Mesothelial cell of epicardium (in vitro differentiated cells): ENCODE results near the gene ALDOA. TPM values are rescaled to one million over a fixed set of nuclear protein-coding genes. Genes with fewer than 3 reads are reported as not detected.
"Not testable (repeated sequence)": the region's sequence is repeated elsewhere in the genome, so short reads cannot be mapped to it uniquely, and the experiment has no call there.

Experiments used
- DNase-seq, 2 experiments: peaks; one replicate each; pipeline ENCODE4 v3.0.0; 2021; ENCODE audit warnings: low spot score in 2 of 2; ENCODE audit not compliant: unreplicated experiment in 2 of 2
- H3K27ac Mint-ChIP-seq: 2 replicates; pipeline ENCODE4 v1.8.0; 2021; ENCODE audit warnings: mixed read lengths
- H3K27me3 Mint-ChIP-seq: 2 replicates; pipeline ENCODE4 v1.8.0; 2021; ENCODE audit warnings: low read depth, mixed read lengths
- H3K36me3 Mint-ChIP-seq: 2 replicates; pipeline ENCODE4 v1.8.0; 2021; ENCODE audit warnings: mixed read lengths
- H3K4me1 Mint-ChIP-seq: 2 replicates; pipeline ENCODE4 v1.8.0; 2021; ENCODE audit warnings: mixed read lengths
- H3K4me3 Mint-ChIP-seq: 2 replicates; pipeline ENCODE4 v1.8.0; 2021; ENCODE audit warnings: mild to moderate bottlenecking, moderate library complexity, mixed read lengths
- H3K9me3 Mint-ChIP-seq: 2 replicates; pipeline ENCODE4 v1.8.0; 2021; ENCODE audit warnings: mixed read lengths
- CTCF ChIP-seq: fragments of 200-600 bp; sonication (generic); IDR thresholded peaks from one replicate; pipeline ENCODE4 v1.5.0; 2021; ENCODE audit warnings: antibody characterized with exemption; ENCODE audit not compliant: unreplicated experiment
- total RNA-seq: library from RNA; stranded (reverse); gene quantifications from 3 replicates; pipeline ENCODE4 v1.2.1, GENCODE V29; 2021

The ALDOA gene
- total RNA-seq, 1 donor from 2014 or later: 618 TPM

DNA sequence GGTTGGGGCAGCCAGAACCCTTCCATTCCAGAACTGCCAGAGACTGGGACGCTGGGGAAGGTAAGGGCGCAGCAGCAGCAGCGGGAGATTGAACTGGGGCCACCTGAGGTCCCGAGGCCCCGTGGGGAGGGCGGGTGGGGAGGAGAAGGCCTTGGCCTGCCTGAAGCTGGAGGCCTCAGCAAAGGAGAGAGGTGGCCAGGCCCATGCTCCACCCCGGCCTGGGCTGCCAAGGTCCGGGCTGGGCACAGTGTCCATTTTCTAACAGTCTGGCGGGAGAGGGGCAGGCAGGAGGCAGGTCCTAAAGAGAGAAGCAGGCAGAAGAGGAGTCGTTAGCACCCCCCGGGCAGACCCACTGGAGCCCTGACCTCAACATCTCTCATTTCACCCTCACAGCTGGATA is 48.9 kb downstream of the ALDOA start:
- no peak overlapping the region for H3K4me3 Mint-ChIP-seq
- no peaks in the 10 kb centered on the region for H3K27me3 Mint-ChIP-seq
- H3K36me3 Mint-ChIP-seq: peaks cover 31% of the 10 kb centered on the region
- no peak for TF ChIP-seq CTCF
- H3K27ac Mint-ChIP-seq: no peak overlapping the region
- no peak for DNase-seq
- no peaks in the 10 kb centered on the region for H3K9me3 Mint-ChIP-seq
- H3K4me1 Mint-ChIP-seq: peaks cover 6% of the 10 kb centered on the region

GRCh38 chr16:30114833-30115232 is 49.3 kb downstream of the ALDOA start:
- not testable (repeated sequence) for H3K27me3 Mint-ChIP-seq, H3K4me3 Mint-ChIP-seq, H3K27ac Mint-ChIP-seq, H3K4me1 Mint-ChIP-seq, DNase-seq, H3K9me3 Mint-ChIP-seq
- peaks cover 32% of the 10 kb centered on the region for H3K36me3 Mint-ChIP-seq

- TF ChIP-seq CTCF: no peak
- H3K27ac Mint-ChIP-seq: no peak overlapping the region
- H3K4me3 Mint-ChIP-seq: no peak overlapping the region
- peaks cover 8% of the 10 kb centered on the region for H3K4me1 Mint-ChIP-seq
- no peaks in the 10 kb centered on the region for H3K9me3 Mint-ChIP-seq
- DNase-seq: no peak
- H3K27me3 Mint-ChIP-seq: no peaks in the 10 kb centered on the region
- peaks cover 32% of the 10 kb centered on the region for H3K36me3 Mint-ChIP-seq
These were observed 49.7 kb downstream of the ALDOA start for GRCh38 chr16:30115238-30115637.

GRCh38 chr16:30116291-30117207 is 51.0 kb downstream of the ALDOA start:
- no peak for TF ChIP-seq CTCF
- H3K9me3 Mint-ChIP-seq: no peaks in the 10 kb centered on the region
- no peak overlapping the region for H3K4me3 Mint-ChIP-seq
- peaks cover 8% of the 10 kb centered on the region for H3K4me1 Mint-ChIP-seq
- peaks cover 23% of the 10 kb centered on the region for H3K36me3 Mint-ChIP-seq
- no peak overlapping the region for H3K27ac Mint-ChIP-seq
- no peak for DNase-seq
- no peaks in the 10 kb centered on the region for H3K27me3 Mint-ChIP-seq

DNA sequence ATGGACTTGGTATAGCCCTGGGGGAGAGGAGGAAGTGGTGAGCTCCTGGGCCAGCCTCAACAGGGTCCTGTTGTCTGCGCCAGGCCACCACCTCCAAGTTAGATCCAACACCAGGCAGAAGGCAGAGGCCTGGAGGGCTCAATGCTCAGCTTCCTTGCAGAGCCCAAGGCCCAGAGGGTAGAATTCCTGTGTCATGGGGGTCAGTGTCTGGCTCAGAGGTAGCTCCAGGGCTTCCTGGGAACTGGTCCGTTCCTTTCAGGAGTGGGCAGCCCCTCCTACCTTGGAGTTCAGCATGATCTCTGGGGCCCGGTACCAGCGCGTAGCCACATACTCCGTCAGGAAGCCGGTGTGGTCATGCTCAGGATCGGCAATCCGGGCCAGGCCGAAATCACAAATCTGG is 52.2 kb downstream of the ALDOA start:
- Mint-ChIP-seq H3K9me3 (no peaks in the 10 kb centered on the region), H3K4me3 (no peak overlapping the region), H3K27me3 (no peaks in the 10 kb centered on the region), H3K27ac (no peak overlapping the region), H3K4me1 (peaks cover 16% of the 10 kb centered on the region), H3K36me3 (peaks cover 18% of the 10 kb centered on the region)
- no peak for TF ChIP-seq CTCF
- DNase-seq: no peak

GRCh38 chr16:30119428-30119827 is 53.9 kb downstream of the ALDOA start:
- Mint-ChIP-seq H3K9me3 (no peaks in the 10 kb centered on the region), H3K4me1 (peaks cover 21% of the 10 kb centered on the region), H3K27me3 (no peaks in the 10 kb centered on the region), H3K4me3 (no peak overlapping the region), H3K36me3 (peaks cover 12% of the 10 kb centered on the region), H3K27ac (peak overlapping the region; percentile 34)
- no peak for DNase-seq
- TF ChIP-seq CTCF: no peak
